Measurements from ENCODE around the gene ICA1. TPM values are rescaled to one million over a fixed set of nuclear protein-coding genes. Genes with fewer than 3 reads are reported as not detected.
"Not testable (repeated sequence)": the region's sequence is repeated elsewhere in the genome, so short reads cannot be mapped to it uniquely, and the experiment has no call there.

ICA1 gene
- total and polyA plus RNA-seq, 2 donors (not counting 3 experiments of a cell fraction or from before 2014, with no cell fraction given), result 19.0 to 47.1 TPM

- Histone ChIP-seq H3K27ac (ENCODE audit: insufficient read depth, low read depth, low read length) (no peak overlapping the region), H3K36me3 (ENCODE audit: control insufficient read depth in 2 of 2, extremely low read depth in 1 of 2, insufficient read depth in 2 of 2, low read length in 2 of 2) (no peaks in the 10 kb centered on the region), H3K27me3 (ENCODE audit: control insufficient read depth in 2 of 2, insufficient read depth in 2 of 2, low read length in 2 of 2) (no peaks in the 10 kb centered on the region), H3K9ac (replicated peaks; ENCODE audit: extremely low read depth, insufficient read depth, low read length) (no peak overlapping the region), H3K4me3 (replicated peaks in 1 of 3; ENCODE audit: insufficient read depth in 1 of 3, low read depth in 1 of 3, low read length in 3 of 3) (no peak overlapping the region), H3K79me2 (ENCODE audit: control insufficient read depth, insufficient read depth, low read length) (no peaks in the 10 kb centered on the region), H4K20me1 (replicated peaks; ENCODE audit: control insufficient read depth, extremely low read depth, insufficient read depth, low read length) (no peaks in the 10 kb centered on the region), H3K9me1 (replicated peaks; ENCODE audit: control insufficient read depth, extremely low read depth, insufficient read depth, low read length) (no peaks in the 10 kb centered on the region), H2AFZ (ENCODE audit: low read depth, low read length) (no peak overlapping the region), H3K4me1 (ENCODE audit: control insufficient read depth, extremely low read depth, insufficient read depth, low read length) (no peaks in the 10 kb centered on the region), H3K9me3 (replicated peaks; ENCODE audit: control insufficient read depth, insufficient read depth, low read length) (no peaks in the 10 kb centered on the region), H3K4me2 (ENCODE audit: insufficient read depth, low read length) (no peak overlapping the region)
- intact Hi-C loops (cut with micrococcal nuclease) (no loop called here), dilution Hi-C loops (cut with MboI; ENCODE audit: extremely low pct_ligation_motif_present, low sequenced_read_pairs) (no loop called here)
- DNase-seq (ENCODE audit: low read depth, low spot score), result no peak
- ChIA-PET POLR2A (no interaction called here), CTCF (interaction anchor here (1.1 kb wide), 1 partner anchor 68 kb away, joined by 3 read pairs; no protein-coding TSS in a partner anchor)
- TF ChIP-seq GATA2 (IDR thresholded peaks at IDR 0.05; ENCODE audit: insufficient read depth, insufficient read length, low read depth, low read length) (no peak), MYC (IDR thresholded peaks at IDR 0.05; ENCODE audit: low read depth, low read length) (no peak), POLR2A (IDR thresholded peaks at IDR 0.05; ENCODE audit: low read depth, low read length) (no peak), FOS (IDR thresholded peaks at IDR 0.05; ENCODE audit: borderline replicate concordance, insufficient read depth, low read length) (no peak), POLR2AphosphoS5 (IDR thresholded peaks at IDR 0.05; ENCODE audit: insufficient read depth, low read depth, low read length) (no peak), CTCF (IDR thresholded peaks at IDR 0.05; ENCODE audit: extremely low read depth in 1 of 2, insufficient read depth in 1 of 2, low read depth in 1 of 2, low read length in 2 of 2) (no peak), MAX (IDR thresholded peaks at IDR 0.05; ENCODE audit: insufficient read depth, insufficient read length) (no peak), EZH2 (IDR thresholded peaks at IDR 0.05; ENCODE audit: borderline replicate concordance, low read depth, low read length, severe bottlenecking) (no peak), JUN (IDR thresholded peaks at IDR 0.05; ENCODE audit: borderline replicate concordance, insufficient read depth, insufficient read length, low read depth) (no peak)
- BruUV-seq (replicated peaks), result no TSS peak
- no peak for FAIRE-seq
These were observed 158.7 kb downstream of the ICA1 start for GRCh38 chr7:8103282-8103681.

DNA sequence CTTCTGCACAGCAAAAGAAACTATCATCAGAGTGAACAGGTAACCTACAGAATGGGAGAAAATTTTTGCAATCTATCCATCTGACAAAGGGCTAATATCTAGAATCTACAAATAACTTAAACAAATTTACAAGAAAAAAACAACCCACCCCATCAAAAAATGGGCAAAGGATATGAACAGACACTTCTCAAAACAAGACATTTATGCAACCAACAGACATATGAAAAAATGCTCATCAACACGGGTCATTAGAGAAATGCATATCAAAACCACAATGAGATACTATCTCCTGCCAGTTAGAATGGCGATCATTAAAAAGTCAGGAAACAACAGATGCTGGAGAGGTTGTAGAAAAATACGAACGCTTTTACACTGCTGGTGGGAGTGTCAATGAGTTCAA lies 160.7 kb downstream of the ICA1 start:
- H3K36me3 ChIP-seq (ENCODE audit: control insufficient read depth in 2 of 2, extremely low read depth in 1 of 2, insufficient read depth in 2 of 2, low read length in 2 of 2); BruUV-seq (replicated peaks); CTCF ChIA-PET; FAIRE-seq; DNase-seq (ENCODE audit: low read depth, low spot score); H3K4me2 ChIP-seq (ENCODE audit: insufficient read depth, low read length); dilution Hi-C loops (cut with MboI; ENCODE audit: extremely low pct_ligation_motif_present, low sequenced_read_pairs); H3K4me1 ChIP-seq (ENCODE audit: control insufficient read depth, extremely low read depth, insufficient read depth, low read length); H4K20me1 ChIP-seq (replicated peaks; ENCODE audit: control insufficient read depth, extremely low read depth, insufficient read depth, low read length); H3K9me3 ChIP-seq (replicated peaks; ENCODE audit: control insufficient read depth, insufficient read depth, low read length); H3K4me3 ChIP-seq (replicated peaks in 1 of 3; ENCODE audit: insufficient read depth in 1 of 3, low read depth in 1 of 3, low read length in 3 of 3); H3K27ac ChIP-seq (ENCODE audit: insufficient read depth, low read depth, low read length); H3K9me1 ChIP-seq (replicated peaks; ENCODE audit: control insufficient read depth, extremely low read depth, insufficient read depth, low read length); intact Hi-C loops (cut with micrococcal nuclease); H3K79me2 ChIP-seq (ENCODE audit: control insufficient read depth, insufficient read depth, low read length); H2AFZ ChIP-seq (ENCODE audit: low read depth, low read length); H3K27me3 ChIP-seq (ENCODE audit: control insufficient read depth in 2 of 2, insufficient read depth in 2 of 2, low read length in 2 of 2); POLR2A ChIA-PET; H3K9ac ChIP-seq (replicated peaks; ENCODE audit: extremely low read depth, insufficient read depth, low read length): not testable (repeated sequence)

All from endothelial cell of umbilical vein (primary cell).